Measurements from ENCODE around the gene PYGM. TPM values are rescaled to one million over a fixed set of nuclear protein-coding genes. Genes with fewer than 3 reads are reported as not detected.

PYGM gene
- total and polyA plus RNA-seq, 2 of the 13 experiments (the other 11 are each of a cell fraction or from before 2014, with no cell fraction given), result 0.11 to 0.12 TPM

DNA sequence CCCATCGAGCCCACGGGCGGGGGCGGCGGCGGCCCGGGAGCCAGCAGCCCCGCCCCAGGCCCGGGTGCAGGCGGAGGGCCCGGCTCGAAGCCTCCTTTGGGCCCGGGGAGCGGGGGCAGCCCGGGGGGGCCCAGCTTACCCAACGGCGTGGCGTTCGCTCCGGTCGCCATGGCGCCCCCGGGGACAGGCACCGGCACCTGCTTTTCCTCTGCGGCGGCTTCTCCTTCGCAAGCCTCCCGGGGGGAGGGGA, 18.4 kb upstream of the PYGM start (continued):
- TF ChIP-seq RBM39 (IDR thresholded peaks at IDR 0.05; ENCODE audit: low read depth, low read length, poor library complexity, severe bottlenecking) (peak; percentile 51), MAFG (CRISPR knock-in tag; IDR thresholded peaks at IDR 0.05) (no peak), SIN3A (IDR thresholded peaks at IDR 0.05; ENCODE audit: borderline replicate concordance, low read depth, low read length) (no peak), NRL (CRISPR knock-in tag; IDR thresholded peaks at IDR 0.05; ENCODE audit: borderline replicate concordance) (no peak)
- TF ChIP-seq, protein P1, sequence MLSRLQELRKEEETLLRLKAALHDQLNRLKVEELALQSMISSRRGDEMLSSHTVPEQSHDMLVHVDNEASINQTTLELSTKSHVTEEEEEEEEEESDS (CRISPR knock-in tag; IDR thresholded peaks at IDR 0.05; ENCODE audit: borderline replicate concordance), result no peak

DNA sequence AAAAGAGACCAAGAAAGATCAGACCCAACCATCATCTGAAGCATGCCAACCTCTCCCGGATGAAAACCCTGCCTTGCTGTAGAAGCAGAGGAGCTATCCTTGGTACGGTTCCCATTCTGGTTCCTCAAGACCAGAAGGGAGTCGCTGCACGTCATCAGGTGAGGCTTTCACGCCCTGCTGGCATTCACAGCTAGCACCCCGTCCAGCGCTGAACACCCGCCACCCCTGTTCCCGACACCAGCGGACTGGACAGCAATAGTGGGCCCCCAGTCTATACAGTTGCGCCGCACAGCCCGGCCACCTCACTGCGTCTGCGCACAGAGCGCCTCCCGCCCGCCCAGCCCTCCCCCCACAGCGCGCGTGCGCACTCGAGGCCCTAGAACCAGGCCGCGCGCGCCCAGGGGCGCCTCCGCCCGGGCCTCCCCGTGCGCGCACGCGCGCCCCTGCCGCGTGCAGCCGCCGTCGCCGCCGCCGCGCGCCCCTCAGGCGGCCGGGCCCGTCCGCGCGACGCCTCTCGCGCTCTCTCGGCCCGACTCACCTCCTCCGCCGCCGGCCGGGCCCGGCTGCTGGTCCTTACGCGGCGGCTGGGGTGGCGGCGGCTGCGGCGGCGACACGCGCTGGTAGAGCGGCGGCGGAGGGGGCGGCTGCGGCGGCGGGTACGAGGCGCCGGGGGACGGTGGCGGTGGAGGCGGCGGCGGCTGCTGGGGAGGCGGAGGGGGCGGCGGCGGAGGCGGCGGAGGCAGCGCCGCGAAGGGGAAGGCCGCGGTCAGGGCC, 17.9 kb upstream of the PYGM start:
- peaks cover 49% of the 10 kb centered on the region for H4K20me1 ChIP-seq (ENCODE audit: insufficient read depth, low read length)
- DNase-seq (ENCODE audit: low spot score), result peak; percentile 58
- H3K4me3 ChIP-seq (replicated peaks in 1 of 3; ENCODE audit: insufficient read depth in 1 of 3, low read depth in 2 of 3, low read length in 3 of 3), result peak overlapping the region; percentile 94 to 98 (median 94)
- POLR2A ChIA-PET, result interaction anchor here (1.1 to 1.9 kb wide), 3 partner anchors 17 to 358 kb away, joined by 3 to 19 read pairs (median 5); no protein-coding TSS in a partner anchor
- H3K36me3 ChIP-seq (replicated peaks in 1 of 2; ENCODE audit: control insufficient read depth in 1 of 2, insufficient read depth in 2 of 2, low read length in 2 of 2), result peaks cover 27 to 47% of the 10 kb centered on the region in 2 experiments
- H3K4me2 ChIP-seq (ENCODE audit: low read depth, low read length), result peak overlapping the region; percentile 95
- no peaks in the 10 kb centered on the region; a peak in 1 of 5 replicates for H3K27me3 ChIP-seq (ENCODE audit: control insufficient read depth in 1 of 2, insufficient read depth in 2 of 2, low read length in 2 of 2)
- FAIRE-seq, result no peak
- intact Hi-C loops (cut with micrococcal nuclease; ENCODE audit: unreplicated experiment), result loop anchor here (2.0 kb wide), 1 partner anchor 25 kb away; the partner anchor contains the start of gene MAP4K2
- in situ Hi-C loops (cut with HindIII; ENCODE audit: extremely low pct_ligation_motif_present, low pct_unique_long_range_greater_than_20kb), result no loop called here
- H3K4me1 ChIP-seq (ENCODE audit: insufficient read depth, low read length), result peaks cover 49% of the 10 kb centered on the region
- H3K9me3 ChIP-seq (ENCODE audit: low read length), result no peaks in the 10 kb centered on the region
- CTCF ChIA-PET (ENCODE audit: low intra/inter-chr PET ratio, low total read pairs), result no interaction called here
- no TSS peak for BruUV-seq (replicated peaks)
- peak overlapping the region; percentile 99 for H3K27ac ChIP-seq (ENCODE audit: extremely low read length, insufficient read depth, low read length)
- H3K79me2 ChIP-seq (ENCODE audit: insufficient read depth, low read length), result peaks cover 47% of the 10 kb centered on the region
- H2AFZ ChIP-seq (ENCODE audit: low read length), result no peak overlapping the region
- peak; percentile 10 for ATAC-seq
- peak overlapping the region; percentile 97 for H3K9ac ChIP-seq (ENCODE audit: insufficient read depth, low read depth, low read length)
- WGBS (ENCODE audit: low lambda C conversion rate), result 0% methylated on average over 2 of the region's 98 CpGs
- TF ChIP-seq, protein P2, sequence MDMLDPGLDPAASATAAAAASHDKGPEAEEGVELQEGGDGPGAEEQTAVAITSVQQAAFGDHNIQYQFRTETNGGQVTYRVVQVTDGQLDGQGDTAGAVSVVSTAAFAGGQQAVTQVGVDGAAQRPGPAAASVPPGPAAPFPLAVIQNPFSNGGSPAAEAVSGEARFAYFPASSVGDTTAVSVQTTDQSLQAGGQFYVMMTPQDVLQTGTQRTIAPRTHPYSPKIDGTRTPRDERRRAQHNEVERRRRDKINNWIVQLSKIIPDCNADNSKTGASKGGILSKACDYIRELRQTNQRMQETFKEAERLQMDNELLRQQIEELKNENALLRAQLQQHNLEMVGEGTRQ (IDR thresholded peaks at IDR 0.05; ENCODE audit: low read depth, low read length), result no peak
- TF ChIP-seq, protein P2 (CRISPR knock-in tag; IDR thresholded peaks at IDR 0.05; ENCODE audit: borderline replicate concordance), result no peak
- peak; percentile 48 for TF ChIP-seq HNRNPLL (IDR thresholded peaks at IDR 0.05; ENCODE audit: low read depth, low read length, poor library complexity, severe bottlenecking)
- no peak for TF ChIP-seq TEAD3 (CRISPR knock-in tag; optimal IDR thresholded peaks at IDR 0.05; ENCODE audit: borderline replicate concordance)
- 0 out of 2 replicates have a peak, but pooled peaks have one; percentile 33 for TF ChIP-seq DNMT3B (CRISPR knock-in tag; conservative IDR thresholded peaks at IDR 0.05)
- TF ChIP-seq, protein P3, sequence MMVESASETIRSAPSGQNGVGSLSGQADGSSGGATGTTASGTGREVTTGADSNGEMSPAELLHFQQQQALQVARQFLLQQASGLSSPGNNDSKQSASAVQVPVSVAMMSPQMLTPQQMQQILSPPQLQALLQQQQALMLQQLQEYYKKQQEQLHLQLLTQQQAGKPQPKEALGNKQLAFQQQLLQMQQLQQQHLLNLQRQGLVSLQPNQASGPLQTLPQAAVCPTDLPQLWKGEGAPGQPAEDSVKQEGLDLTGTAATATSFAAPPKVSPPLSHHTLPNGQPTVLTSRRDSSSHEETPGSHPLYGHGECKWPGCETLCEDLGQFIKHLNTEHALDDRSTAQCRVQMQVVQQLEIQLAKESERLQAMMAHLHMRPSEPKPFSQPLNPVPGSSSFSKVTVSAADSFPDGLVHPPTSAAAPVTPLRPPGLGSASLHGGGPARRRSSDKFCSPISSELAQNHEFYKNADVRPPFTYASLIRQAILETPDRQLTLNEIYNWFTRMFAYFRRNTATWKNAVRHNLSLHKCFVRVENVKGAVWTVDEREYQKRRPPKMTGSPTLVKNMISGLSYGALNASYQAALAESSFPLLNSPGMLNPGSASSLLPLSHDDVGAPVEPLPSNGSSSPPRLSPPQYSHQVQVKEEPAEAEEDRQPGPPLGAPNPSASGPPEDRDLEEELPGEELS (CRISPR knock-in tag; IDR thresholded peaks at IDR 0.05), result no peak
- TF ChIP-seq CBX1 (IDR thresholded peaks at IDR 0.05; ENCODE audit: low read depth), result no peak
- no peak for TF ChIP-seq ZFAT (CRISPR knock-in tag; conservative IDR thresholded peaks at IDR 0.05)
- peak; percentile 55; the same call in 1 of the 2 replicates for TF ChIP-seq RBFOX2 (IDR thresholded peaks at IDR 0.05; ENCODE audit: low read depth, low read length)
- peak; percentile 49; the same call in 1 of the 2 replicates for TF ChIP-seq TAF1 (CRISPR knock-in tag; IDR thresholded peaks at IDR 0.05)
- no peak for TF ChIP-seq EED (CRISPR knock-in tag; IDR thresholded peaks at IDR 0.05)
- TF ChIP-seq HNF1B (CRISPR knock-in tag; IDR thresholded peaks at IDR 0.05), result no peak

Measured in HepG2 (cell line).